Smooth muscle cell (in vitro differentiated cells): ENCODE results near the gene BCR. TPM values are rescaled to one million over a fixed set of nuclear protein-coding genes. Genes with fewer than 3 reads are reported as not detected.

Source experiments
- DNase-seq: peaks from one replicate; lab custom pipeline; 2025; ENCODE audit not compliant: unreplicated experiment; lab: John Stamatoyannopoulos, UW
- H2AFZ ChIP-seq: fragments of 200-600 bp; sonication (generic); 2 replicates; pipeline ENCODE4 v1.6.0; 2016; ENCODE audit warnings: antibody characterized with exemption, low read depth, mild to moderate bottlenecking
- H3F3A ChIP-seq: fragments of 200-600 bp; sonication (generic); 2 replicates; pipeline ENCODE4 v1.6.0; 2017; ENCODE audit warnings: antibody characterized with exemption, low read depth
- H3K27ac ChIP-seq: fragments of 200-600 bp; sonication (generic); 2 replicates; pipeline ENCODE4 v1.5.1; 2016; ENCODE audit warnings: low read depth, mild to moderate bottlenecking
- H3K27me3 ChIP-seq: fragments of 200-600 bp; sonication (generic); 2 replicates; pipeline ENCODE4 v1.6.1; 2016; ENCODE audit warnings: low read depth, mild to moderate bottlenecking
- H3K36me3 ChIP-seq: fragments of 200-600 bp; sonication (generic); 2 replicates; pipeline ENCODE4 v1.5.1; 2016; ENCODE audit warnings: low read depth
- H3K4me1 ChIP-seq: fragments of 200-600 bp; sonication (generic); 2 replicates; pipeline ENCODE4 v1.5.1; 2016; ENCODE audit warnings: low read depth
- H3K4me2 ChIP-seq: fragments of 200-600 bp; sonication (generic); 2 replicates; pipeline ENCODE4 v1.6.0; 2016; ENCODE audit warnings: mild to moderate bottlenecking
- H3K4me3 ChIP-seq: fragments of 200-600 bp; sonication (generic); 2 replicates; pipeline ENCODE4 v1.5.1; 2016; ENCODE audit warnings: mild to moderate bottlenecking
- H3K79me2 ChIP-seq: fragments of 200-600 bp; sonication (generic); 2 replicates; pipeline ENCODE4 v1.6.0; 2016; ENCODE audit warnings: low read depth, mild to moderate bottlenecking
- H3K9ac ChIP-seq: fragments of 200-600 bp; sonication (generic); 2 replicates; pipeline ENCODE4 v1.6.0; 2016; ENCODE audit warnings: low read depth
- H3K9me3 ChIP-seq: fragments of 200-600 bp; sonication (generic); replicated peaks from 2 replicates; pipeline ENCODE4 v1.5.1; 2016; ENCODE audit warnings: low read depth
- H4K20me1 ChIP-seq: fragments of 200-600 bp; sonication (generic); 2 replicates; pipeline ENCODE4 v1.6.0; 2016; ENCODE audit warnings: low read depth
- WGBS: methylation state at CpG from one replicate; pipeline ENCODE4 v1.1.7; 2016; ENCODE audit warnings: low lambda C conversion rate; 5-methylcytosine and 5-hydroxymethylcytosine counted together
- polyA plus RNA-seq: library from polyadenylated mRNA; unstranded; fragments of >200 nt; fragmentation: Nextera tagmentation; extraction: Ambion mirVana; gene quantifications from 2 replicates; pipeline ENCODE4 v1.2.1, GENCODE V29; 2016
- total RNA-seq: library from RNA; depleted of rRNA; stranded (reverse); fragments of >200 nt; gene quantifications from 2 replicates; pipeline ENCODE4 v1.2.3, GENCODE V29; 2014
- TF ChIP-seq, protein P1 (sequence below): fragments of 200-600 bp; sonication (generic); IDR thresholded peaks from 2 replicates; pipeline ENCODE4 v1.5.1; 2017; ENCODE audit warnings: borderline replicate concordance, mild to moderate bottlenecking, antibody characterized with exemption; ENCODE audit not compliant: insufficient read depth, poor library complexity, severe bottlenecking

Gene BCR
- total and polyA plus RNA-seq, 2 experiments from 2014 or later = 11.1 to 13.4 TPM

DNA sequence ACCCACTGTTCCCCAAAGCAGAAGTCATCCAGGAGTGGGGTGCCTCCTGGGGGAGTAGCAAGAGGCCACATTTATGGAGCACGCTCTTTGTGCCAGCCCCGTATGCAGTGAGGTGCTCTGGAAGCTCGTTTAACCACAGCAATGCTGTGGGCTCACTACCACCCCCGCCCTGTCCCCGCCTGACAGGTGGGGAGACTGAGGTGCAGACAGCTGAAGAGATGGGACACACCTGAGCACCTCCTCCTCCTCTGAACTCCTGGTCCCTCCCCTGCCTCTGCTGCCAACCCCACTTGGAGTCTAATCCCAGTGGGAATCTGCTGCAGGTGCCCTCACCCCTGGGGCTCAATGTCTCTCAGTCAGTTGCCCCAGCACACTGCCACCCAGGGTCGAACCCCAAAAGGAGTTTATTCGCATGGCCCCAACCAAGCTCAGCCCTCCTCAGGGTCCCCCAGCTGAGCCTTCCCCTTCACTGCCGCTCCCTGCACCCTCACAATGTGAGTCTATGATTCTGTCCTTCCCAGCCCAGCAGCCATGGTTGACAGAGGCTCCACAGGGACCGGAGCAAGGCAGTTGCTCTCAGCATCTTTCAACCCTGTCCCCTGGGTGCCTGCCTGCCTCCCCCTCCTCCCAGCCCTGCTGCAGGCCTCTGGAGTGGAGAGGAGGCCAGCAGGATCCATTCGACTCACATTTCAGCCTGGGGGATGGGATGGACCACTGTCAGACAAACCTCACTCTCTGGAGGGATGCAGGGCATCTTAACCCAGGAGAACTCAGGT is 13.3 kb upstream of the BCR start:
- H3K27ac ChIP-seq = no peak overlapping the region
- H3K9ac ChIP-seq = no peak overlapping the region
- H3K36me3 ChIP-seq = no peaks in the 10 kb centered on the region
- 86% methylated on average over 10 of the region's 10 CpGs for WGBS
- no peak overlapping the region for H2AFZ ChIP-seq
- H3K4me3 ChIP-seq = no peak overlapping the region
- no peak for DNase-seq
- no peaks in the 10 kb centered on the region for H3F3A ChIP-seq
- no peaks in the 10 kb centered on the region for H3K27me3 ChIP-seq
- TF ChIP-seq, protein P1, sequence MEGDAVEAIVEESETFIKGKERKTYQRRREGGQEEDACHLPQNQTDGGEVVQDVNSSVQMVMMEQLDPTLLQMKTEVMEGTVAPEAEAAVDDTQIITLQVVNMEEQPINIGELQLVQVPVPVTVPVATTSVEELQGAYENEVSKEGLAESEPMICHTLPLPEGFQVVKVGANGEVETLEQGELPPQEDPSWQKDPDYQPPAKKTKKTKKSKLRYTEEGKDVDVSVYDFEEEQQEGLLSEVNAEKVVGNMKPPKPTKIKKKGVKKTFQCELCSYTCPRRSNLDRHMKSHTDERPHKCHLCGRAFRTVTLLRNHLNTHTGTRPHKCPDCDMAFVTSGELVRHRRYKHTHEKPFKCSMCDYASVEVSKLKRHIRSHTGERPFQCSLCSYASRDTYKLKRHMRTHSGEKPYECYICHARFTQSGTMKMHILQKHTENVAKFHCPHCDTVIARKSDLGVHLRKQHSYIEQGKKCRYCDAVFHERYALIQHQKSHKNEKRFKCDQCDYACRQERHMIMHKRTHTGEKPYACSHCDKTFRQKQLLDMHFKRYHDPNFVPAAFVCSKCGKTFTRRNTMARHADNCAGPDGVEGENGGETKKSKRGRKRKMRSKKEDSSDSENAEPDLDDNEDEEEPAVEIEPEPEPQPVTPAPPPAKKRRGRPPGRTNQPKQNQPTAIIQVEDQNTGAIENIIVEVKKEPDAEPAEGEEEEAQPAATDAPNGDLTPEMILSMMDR = no peak
- no peaks in the 10 kb centered on the region for H3K79me2 ChIP-seq
- H3K9me3 ChIP-seq = no peaks in the 10 kb centered on the region
- no peak overlapping the region for H3K4me2 ChIP-seq
- no peaks in the 10 kb centered on the region for H4K20me1 ChIP-seq
- peaks cover 6% of the 10 kb centered on the region for H3K4me1 ChIP-seq

DNA sequence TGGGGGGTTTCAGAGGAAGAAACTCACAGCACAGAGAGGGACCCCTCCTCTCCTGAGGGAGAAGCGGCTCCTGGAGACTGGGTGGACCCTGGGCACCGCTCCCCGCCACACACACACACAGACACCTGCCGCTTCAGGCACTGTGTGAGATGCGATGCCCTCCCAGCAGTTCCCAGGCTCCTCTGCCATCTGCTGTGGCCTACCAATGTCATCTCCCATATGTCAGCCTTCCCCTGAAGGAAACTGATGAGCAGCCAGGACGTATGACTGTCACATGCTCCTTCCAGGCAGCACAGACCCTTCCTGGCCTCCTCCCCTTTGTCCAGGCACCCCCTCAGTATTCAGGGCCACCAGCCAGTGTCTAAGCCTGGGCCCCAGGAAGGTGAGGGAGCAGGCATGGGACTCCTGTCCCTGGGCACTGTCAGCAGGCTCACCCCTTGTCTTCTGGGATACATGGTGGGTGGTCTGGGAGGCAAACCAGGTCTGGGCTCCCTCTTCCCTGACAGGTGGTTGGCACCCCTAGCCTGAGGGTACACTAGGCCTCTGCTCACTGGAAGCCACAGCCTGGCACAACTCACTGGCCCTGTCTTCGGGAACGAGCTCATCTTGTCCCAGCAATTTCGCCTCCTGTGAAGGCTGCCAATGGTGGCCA is 11.8 kb upstream of the BCR start:
- Histone ChIP-seq H3K36me3 (no peaks in the 10 kb centered on the region), H3K4me2 (no peak overlapping the region), H2AFZ (no peak overlapping the region), H4K20me1 (no peaks in the 10 kb centered on the region), H3K27ac (no peak overlapping the region), H3F3A (no peaks in the 10 kb centered on the region), H3K9ac (no peak overlapping the region), H3K9me3 (no peaks in the 10 kb centered on the region), H3K79me2 (no peaks in the 10 kb centered on the region), H3K4me3 (no peak overlapping the region), H3K4me1 (peaks cover 6% of the 10 kb centered on the region), H3K27me3 (no peaks in the 10 kb centered on the region)
- TF ChIP-seq, protein P1 = no peak
- DNase-seq = no peak
- WGBS = 89% methylated on average over 9 of the region's 9 CpGs

DNA sequence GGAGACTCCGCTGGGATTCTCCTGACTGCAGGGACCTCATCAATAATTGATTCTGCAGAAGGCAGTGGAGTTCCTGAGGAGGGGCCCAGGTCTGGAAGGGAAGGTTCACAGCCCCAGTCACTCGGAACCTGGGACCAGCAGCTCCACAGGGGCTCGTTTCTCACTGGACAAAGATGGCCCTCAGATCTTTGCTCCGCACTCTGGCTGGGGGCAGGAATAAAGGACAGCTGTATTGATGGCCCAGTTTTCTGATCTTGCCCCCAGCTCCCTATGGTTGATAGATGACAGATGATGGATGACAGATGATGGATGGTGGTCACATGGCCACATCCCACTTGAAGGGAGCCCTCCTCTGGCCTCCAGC is 11.3 kb upstream of the BCR start:
- WGBS = 92% methylated on average over 4 of the region's 4 CpGs
- no peak overlapping the region for H3K27ac ChIP-seq
- H3F3A ChIP-seq = no peaks in the 10 kb centered on the region
- DNase-seq = no peak
- H3K4me2 ChIP-seq = no peak overlapping the region
- TF ChIP-seq, protein P1 = no peak
- H2AFZ ChIP-seq = no peak overlapping the region
- no peaks in the 10 kb centered on the region for H3K36me3 ChIP-seq
- no peaks in the 10 kb centered on the region for H4K20me1 ChIP-seq
- H3K27me3 ChIP-seq = no peaks in the 10 kb centered on the region
- H3K9ac ChIP-seq = no peak overlapping the region
- no peaks in the 10 kb centered on the region for H3K79me2 ChIP-seq
- peaks cover 6% of the 10 kb centered on the region for H3K4me1 ChIP-seq
- no peak overlapping the region for H3K4me3 ChIP-seq
- no peaks in the 10 kb centered on the region for H3K9me3 ChIP-seq
